ENCODE data around the gene UBA1. TPM values are rescaled to one million over a fixed set of nuclear protein-coding genes. Genes with fewer than 3 reads are reported as not detected.

UBA1 gene
- total and polyA plus RNA-seq, 2 experiments from 2014 or later: 146 to 264 TPM

GRCh38 chrX:47166126-47166525 lies 27.5 kb upstream of the UBA1 start:
- H3K9me2 ChIP-seq (ENCODE audit: insufficient read depth): no peaks in the 10 kb centered on the region
- TF ChIP-seq EZH2 (IDR thresholded peaks at IDR 0.05; ENCODE audit: insufficient read depth, poor library complexity, severe bottlenecking) (no peak), EZH2phosphoT487 (IDR thresholded peaks at IDR 0.05; ENCODE audit: insufficient read depth, low read depth) (no peak)
- H4K20me1 ChIP-seq (ENCODE audit: insufficient read depth): no peaks in the 10 kb centered on the region
- H3K4me2 ChIP-seq (ENCODE audit: unreplicated experiment): no peak overlapping the region
- H3K79me2 ChIP-seq (ENCODE audit: insufficient read depth): peaks cover 80% of the 10 kb centered on the region
- in situ Hi-C loops (cut with MboI): no loop called here
- no peak overlapping the region for H3K4me3 ChIP-seq
- no peaks in the 10 kb centered on the region for H3K9me3 ChIP-seq (ENCODE audit: low read depth)
- DNase-seq: peak; percentile 46
- H3K4me1 ChIP-seq (ENCODE audit: insufficient read depth): no peaks in the 10 kb centered on the region
- no peaks in the 10 kb centered on the region for H3F3A ChIP-seq (ENCODE audit: insufficient read depth)
- H2AFZ ChIP-seq: no peak overlapping the region
- H3K9ac ChIP-seq: no peak overlapping the region
- WGBS, 2 experiments (ENCODE audit: low coverage in 1 of 2, low lambda C conversion rate in 2 of 2, missing lambda C conversion rate in 2 of 2): 96 to 100% methylated on average over 3 to 5 of the region's 5 CpGs
- no peak overlapping the region for H3K27ac ChIP-seq
- no peaks in the 10 kb centered on the region for H3K36me3 ChIP-seq (ENCODE audit: low read depth)
- no peaks in the 10 kb centered on the region for H3K27me3 ChIP-seq (replicated peaks; ENCODE audit: insufficient read depth)

- no peaks in the 10 kb centered on the region for H4K20me1 ChIP-seq (ENCODE audit: insufficient read depth)
- H2AFZ ChIP-seq: no peak overlapping the region
- no peak for TF ChIP-seq EZH2 (IDR thresholded peaks at IDR 0.05; ENCODE audit: insufficient read depth, poor library complexity, severe bottlenecking)
- no peak for TF ChIP-seq EZH2phosphoT487 (IDR thresholded peaks at IDR 0.05; ENCODE audit: insufficient read depth, low read depth)
- peaks cover 65% of the 10 kb centered on the region for H3K79me2 ChIP-seq (ENCODE audit: insufficient read depth)
- no peak overlapping the region for H3K27ac ChIP-seq
- H3K36me3 ChIP-seq (ENCODE audit: low read depth): no peaks in the 10 kb centered on the region
- no peaks in the 10 kb centered on the region for H3K4me1 ChIP-seq (ENCODE audit: insufficient read depth)
- WGBS, 2 experiments (ENCODE audit: low coverage in 1 of 2, low lambda C conversion rate in 2 of 2, missing lambda C conversion rate in 2 of 2): 86% methylated on average over 5 to 6 of the region's 6 CpGs
- no peaks in the 10 kb centered on the region for H3K9me3 ChIP-seq (ENCODE audit: low read depth)
- H3K4me3 ChIP-seq: no peak overlapping the region
- in situ Hi-C loops (cut with MboI): no loop called here
- no peaks in the 10 kb centered on the region for H3K27me3 ChIP-seq (replicated peaks; ENCODE audit: insufficient read depth)
- no peak overlapping the region for H3K4me2 ChIP-seq (ENCODE audit: unreplicated experiment)
- no peak for DNase-seq
- no peaks in the 10 kb centered on the region for H3F3A ChIP-seq (ENCODE audit: insufficient read depth)
- H3K9me2 ChIP-seq (ENCODE audit: insufficient read depth): no peaks in the 10 kb centered on the region
- H3K9ac ChIP-seq: no peak overlapping the region
Measured at GRCh38 chrX:47168495-47169073, 25.0 kb upstream of the UBA1 start.

- H3K4me3 ChIP-seq: no peak overlapping the region
Measured at GRCh38 chrX:47169273-47169672, 24.4 kb upstream of the UBA1 start.

DNA sequence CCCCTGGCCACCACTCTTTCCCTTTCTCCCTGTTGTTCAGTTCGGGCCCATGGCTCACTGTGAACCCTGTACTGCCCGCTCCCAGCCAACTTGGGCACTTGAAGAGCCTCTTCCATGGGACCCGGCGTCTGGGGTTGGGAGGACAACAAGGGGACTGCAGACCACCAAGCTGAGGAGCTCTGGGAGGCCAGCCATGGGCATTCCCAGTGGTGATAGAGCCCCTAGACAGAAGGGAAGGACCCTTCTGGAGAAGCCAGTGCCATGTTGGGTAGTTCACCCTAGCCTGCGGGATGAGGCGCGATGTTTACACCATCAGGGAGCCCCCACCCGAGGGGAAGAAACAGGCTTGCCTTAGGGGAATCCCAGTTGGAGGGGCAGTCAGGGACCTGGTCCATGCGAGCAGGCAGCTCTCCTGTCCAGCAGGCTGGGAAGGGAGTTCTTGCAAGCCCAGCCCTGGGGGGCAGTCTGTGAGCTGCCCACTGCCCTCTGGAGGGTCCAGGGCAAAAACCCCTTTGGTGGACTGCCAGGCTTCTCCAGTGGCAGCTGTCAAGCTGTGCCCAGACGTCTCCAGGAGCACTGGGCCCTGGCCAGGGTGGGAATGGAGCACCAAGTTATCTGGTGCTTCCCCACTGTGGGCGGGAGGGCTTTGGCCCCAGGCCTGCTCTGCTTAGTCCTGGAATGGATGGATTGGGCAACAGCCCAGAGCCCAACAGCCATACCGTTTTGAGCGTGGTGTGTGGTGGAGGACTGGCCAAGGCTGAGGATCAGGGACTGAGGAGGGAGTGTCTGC lies 23.7 kb upstream of the UBA1 start:
- Histone ChIP-seq H3K4me3 (no peak overlapping the region), H3K9me3 (ENCODE audit: low read depth) (no peaks in the 10 kb centered on the region), H3K9ac (no peak overlapping the region), H3K27me3 (replicated peaks; ENCODE audit: insufficient read depth) (no peaks in the 10 kb centered on the region), H3K79me2 (ENCODE audit: insufficient read depth) (peaks cover 52% of the 10 kb centered on the region), H3K4me1 (ENCODE audit: insufficient read depth) (no peaks in the 10 kb centered on the region), H3F3A (ENCODE audit: insufficient read depth) (no peaks in the 10 kb centered on the region), H3K27ac (no peak overlapping the region), H2AFZ (no peak overlapping the region), H4K20me1 (ENCODE audit: insufficient read depth) (no peaks in the 10 kb centered on the region), H3K4me2 (ENCODE audit: unreplicated experiment) (no peak overlapping the region), H3K9me2 (ENCODE audit: insufficient read depth) (no peaks in the 10 kb centered on the region), H3K36me3 (ENCODE audit: low read depth) (no peaks in the 10 kb centered on the region)
- TF ChIP-seq EZH2 (IDR thresholded peaks at IDR 0.05; ENCODE audit: insufficient read depth, poor library complexity, severe bottlenecking): no peak
- TF ChIP-seq EZH2phosphoT487 (IDR thresholded peaks at IDR 0.05; ENCODE audit: insufficient read depth, low read depth): no peak
- WGBS, 2 experiments (ENCODE audit: low coverage in 1 of 2, low lambda C conversion rate in 2 of 2, missing lambda C conversion rate in 2 of 2): 76 to 78% methylated on average over 5 to 8 of the region's 13 CpGs
- in situ Hi-C loops (cut with MboI): no loop called here
- peak; percentile 53 for DNase-seq

More at GRCh38 chrX:47169273-47169672, 24.4 kb upstream of the UBA1 start:
- no peaks in the 10 kb centered on the region for H3K4me1 ChIP-seq (ENCODE audit: insufficient read depth)
- no peaks in the 10 kb centered on the region for H3K9me2 ChIP-seq (ENCODE audit: insufficient read depth)
- TF ChIP-seq EZH2 (IDR thresholded peaks at IDR 0.05; ENCODE audit: insufficient read depth, poor library complexity, severe bottlenecking): no peak
- TF ChIP-seq EZH2phosphoT487 (IDR thresholded peaks at IDR 0.05; ENCODE audit: insufficient read depth, low read depth): no peak
- in situ Hi-C loops (cut with MboI): no loop called here
- no peaks in the 10 kb centered on the region for H4K20me1 ChIP-seq (ENCODE audit: insufficient read depth)
- H3K27me3 ChIP-seq (replicated peaks; ENCODE audit: insufficient read depth): no peaks in the 10 kb centered on the region
- no peaks in the 10 kb centered on the region for H3K9me3 ChIP-seq (ENCODE audit: low read depth)
- no peak overlapping the region for H3K9ac ChIP-seq
- H3K79me2 ChIP-seq (ENCODE audit: insufficient read depth): peaks cover 59% of the 10 kb centered on the region
- no peak overlapping the region for H2AFZ ChIP-seq
- H3K27ac ChIP-seq: no peak overlapping the region
- H3K36me3 ChIP-seq (ENCODE audit: low read depth): no peaks in the 10 kb centered on the region
- 88 to 100% methylated on average over 7 to 16 of the region's 19 CpGs for WGBS, 2 experiments (ENCODE audit: low coverage in 1 of 2, low lambda C conversion rate in 2 of 2, missing lambda C conversion rate in 2 of 2)
- no peaks in the 10 kb centered on the region for H3F3A ChIP-seq (ENCODE audit: insufficient read depth)
- DNase-seq: no peak
- H3K4me2 ChIP-seq (ENCODE audit: unreplicated experiment): no peak overlapping the region

Measured in GM23248 (cell line).